ENCODE measurements around the gene CYP2U1. TPM values are rescaled to one million over a fixed set of nuclear protein-coding genes. Genes with fewer than 3 reads are reported as not detected.

The CYP2U1 gene
- total RNA-seq, 1 experiment from 2014 or later: 1.2 TPM

- ChIA-PET POLR2A (no interaction called here), CTCF (no interaction called here)
- Histone ChIP-seq H3K27ac (ENCODE audit: low read length) (no peak overlapping the region), H3K4me3 (ENCODE audit: low read depth in 2 of 2, low read length in 2 of 2) (no peak overlapping the region), H3K36me3 (ENCODE audit: control insufficient read depth, insufficient read depth, low read length) (no peaks in the 10 kb centered on the region), H3K4me1 (ENCODE audit: control insufficient read depth, insufficient read depth, low read length) (no peaks in the 10 kb centered on the region), H3K9me3 (ENCODE audit: control insufficient read depth, insufficient read depth, low read depth, low read length) (no peaks in the 10 kb centered on the region), H3K27me3 (ENCODE audit: control insufficient read depth, insufficient read depth, low read length) (no peaks in the 10 kb centered on the region)
- ATAC-seq: no peak
- in situ Hi-C loops (cut with HindIII; ENCODE audit: low pct_unique_long_range_greater_than_20kb, low sequenced_read_pairs) (no loop called here), intact Hi-C loops (cut with micrococcal nuclease; ENCODE audit: unreplicated experiment) (no loop called here)
- no TSS peak for BruUV-seq (replicated peaks)
- no peak for TF ChIP-seq POLR2AphosphoS5 (IDR thresholded peaks at IDR 0.05; ENCODE audit: low read depth, low read length)
- no peak for TF ChIP-seq CTCF (IDR thresholded peaks at IDR 0.05)
- no peak for TF ChIP-seq SIN3A (IDR thresholded peaks at IDR 0.05; ENCODE audit: borderline replicate concordance, insufficient read depth, low read depth, low read length)
- TF ChIP-seq, protein P1, sequence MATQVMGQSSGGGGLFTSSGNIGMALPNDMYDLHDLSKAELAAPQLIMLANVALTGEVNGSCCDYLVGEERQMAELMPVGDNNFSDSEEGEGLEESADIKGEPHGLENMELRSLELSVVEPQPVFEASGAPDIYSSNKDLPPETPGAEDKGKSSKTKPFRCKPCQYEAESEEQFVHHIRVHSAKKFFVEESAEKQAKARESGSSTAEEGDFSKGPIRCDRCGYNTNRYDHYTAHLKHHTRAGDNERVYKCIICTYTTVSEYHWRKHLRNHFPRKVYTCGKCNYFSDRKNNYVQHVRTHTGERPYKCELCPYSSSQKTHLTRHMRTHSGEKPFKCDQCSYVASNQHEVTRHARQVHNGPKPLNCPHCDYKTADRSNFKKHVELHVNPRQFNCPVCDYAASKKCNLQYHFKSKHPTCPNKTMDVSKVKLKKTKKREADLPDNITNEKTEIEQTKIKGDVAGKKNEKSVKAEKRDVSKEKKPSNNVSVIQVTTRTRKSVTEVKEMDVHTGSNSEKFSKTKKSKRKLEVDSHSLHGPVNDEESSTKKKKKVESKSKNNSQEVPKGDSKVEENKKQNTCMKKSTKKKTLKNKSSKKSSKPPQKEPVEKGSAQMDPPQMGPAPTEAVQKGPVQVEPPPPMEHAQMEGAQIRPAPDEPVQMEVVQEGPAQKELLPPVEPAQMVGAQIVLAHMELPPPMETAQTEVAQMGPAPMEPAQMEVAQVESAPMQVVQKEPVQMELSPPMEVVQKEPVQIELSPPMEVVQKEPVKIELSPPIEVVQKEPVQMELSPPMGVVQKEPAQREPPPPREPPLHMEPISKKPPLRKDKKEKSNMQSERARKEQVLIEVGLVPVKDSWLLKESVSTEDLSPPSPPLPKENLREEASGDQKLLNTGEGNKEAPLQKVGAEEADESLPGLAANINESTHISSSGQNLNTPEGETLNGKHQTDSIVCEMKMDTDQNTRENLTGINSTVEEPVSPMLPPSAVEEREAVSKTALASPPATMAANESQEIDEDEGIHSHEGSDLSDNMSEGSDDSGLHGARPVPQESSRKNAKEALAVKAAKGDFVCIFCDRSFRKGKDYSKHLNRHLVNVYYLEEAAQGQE (IDR thresholded peaks at IDR 0.05; ENCODE audit: insufficient read depth in 1 of 2, low read depth in 2 of 2, low read length in 1 of 2): no peak
- TF ChIP-seq TCF7L2 (IDR thresholded peaks at IDR 0.05; ENCODE audit: low read depth, low read length): no peak
- DNase-seq (ENCODE audit: low read depth, low spot score): no peak
Measured at GRCh38 chr4:107970063-107970798, 38.9 kb downstream of the CYP2U1 start.

DNA sequence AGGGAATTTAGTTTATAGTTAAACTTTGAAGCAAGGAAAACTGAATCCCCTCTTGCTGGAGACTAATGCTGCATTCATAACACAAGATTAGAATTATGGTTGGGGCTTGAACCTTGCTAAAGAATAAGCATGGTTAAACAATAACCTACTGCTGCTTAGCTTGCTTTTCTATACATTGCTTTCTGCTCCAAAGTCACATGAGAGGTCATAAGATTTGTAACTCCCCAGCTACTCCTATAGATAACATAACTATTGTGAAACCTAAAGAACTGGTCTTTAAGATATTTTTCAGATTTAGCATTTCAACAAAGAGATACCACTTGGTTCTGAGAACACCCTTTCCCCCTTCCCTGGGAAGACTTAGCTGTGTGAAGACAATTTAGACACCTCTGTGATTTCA lies 41.3 kb downstream of the CYP2U1 start:
- ATAC-seq: no peak
- ChIA-PET POLR2A (no interaction called here), CTCF (no interaction called here)
- DNase-seq (ENCODE audit: low read depth, low spot score): no peak
- intact Hi-C loops (cut with micrococcal nuclease; ENCODE audit: unreplicated experiment): no loop called here
- H3K4me3 ChIP-seq (ENCODE audit: low read depth in 2 of 2, low read length in 2 of 2): no peak overlapping the region
- in situ Hi-C loops (cut with HindIII; ENCODE audit: low pct_unique_long_range_greater_than_20kb, low sequenced_read_pairs): no loop called here
- H3K9me3 ChIP-seq (ENCODE audit: control insufficient read depth, insufficient read depth, low read depth, low read length): no peaks in the 10 kb centered on the region
- no peaks in the 10 kb centered on the region for H3K36me3 ChIP-seq (ENCODE audit: control insufficient read depth, insufficient read depth, low read length)
- H3K4me1 ChIP-seq (ENCODE audit: control insufficient read depth, insufficient read depth, low read length): no peaks in the 10 kb centered on the region
- H3K27ac ChIP-seq (ENCODE audit: low read length): no peak overlapping the region
- H3K27me3 ChIP-seq (ENCODE audit: control insufficient read depth, insufficient read depth, low read length): no peaks in the 10 kb centered on the region
- no TSS peak for BruUV-seq (replicated peaks)
- TF ChIP-seq TCF7L2 (IDR thresholded peaks at IDR 0.05; ENCODE audit: low read depth, low read length) (no peak), POLR2AphosphoS5 (IDR thresholded peaks at IDR 0.05; ENCODE audit: low read depth, low read length) (no peak), SIN3A (IDR thresholded peaks at IDR 0.05; ENCODE audit: borderline replicate concordance, insufficient read depth, low read depth, low read length) (no peak), CTCF (IDR thresholded peaks at IDR 0.05) (no peak)
- TF ChIP-seq, protein P1 (IDR thresholded peaks at IDR 0.05; ENCODE audit: insufficient read depth in 1 of 2, low read depth in 2 of 2, low read length in 1 of 2): no peak

Data from Panc1 (cell line).